ENCODE results near the gene SYTL1. TPM values are rescaled to one million over a fixed set of nuclear protein-coding genes. Genes with fewer than 3 reads are reported as not detected.

Gene SYTL1
- total and polyA plus RNA-seq, 4 experiments from 2014 or later: 99.7 to 158 (median 144) TPM

DNA sequence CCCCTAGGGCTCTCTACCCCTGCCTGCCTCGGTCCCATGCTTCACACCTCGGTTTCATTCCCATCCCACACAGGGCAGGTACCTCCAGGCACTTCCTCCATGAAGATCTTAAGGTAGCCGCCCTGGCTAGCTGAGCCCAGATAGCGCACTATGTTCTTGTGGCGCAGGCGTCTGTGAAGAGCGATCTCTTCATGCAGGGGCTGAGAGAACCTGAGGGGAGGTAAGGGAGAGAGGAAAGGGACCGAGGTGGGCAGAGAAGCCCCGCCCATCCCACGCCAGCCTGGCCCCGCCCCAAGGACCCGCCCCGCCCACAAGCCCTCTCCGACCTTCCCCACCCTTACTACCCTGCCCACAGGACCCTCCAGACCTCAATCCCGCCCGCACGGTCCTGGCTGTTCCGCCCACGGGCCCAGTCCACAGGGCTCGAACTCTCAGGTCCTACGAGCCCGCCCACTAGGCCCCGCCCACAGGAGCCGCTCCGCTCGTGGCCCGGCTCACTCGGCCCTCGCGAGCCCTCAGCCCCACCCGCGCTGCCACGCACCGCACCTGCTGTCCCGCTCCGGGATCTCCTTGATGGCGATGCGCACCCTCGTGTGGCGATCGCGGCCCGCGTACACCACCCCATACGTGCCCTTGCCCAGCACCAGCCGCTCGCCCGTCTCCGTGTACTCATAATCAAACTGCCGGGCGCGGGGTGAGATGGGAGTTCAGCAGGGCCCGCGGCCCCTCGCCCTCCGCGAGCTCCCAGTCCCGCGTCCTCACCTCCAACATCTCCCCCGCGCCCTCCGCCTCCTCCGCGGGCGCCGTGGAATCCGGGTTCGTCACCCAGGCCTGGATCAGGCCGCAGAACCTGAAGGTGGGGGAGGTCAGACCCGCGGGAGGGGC lies 18.6 kb downstream of the SYTL1 start:
- Histone ChIP-seq H3K4me1 (ENCODE audit: insufficient read depth, low read length) (peaks cover 50% of the 10 kb centered on the region), H3K4me3 (ENCODE audit: low read length in 2 of 2) (peak overlapping the region in 1 of 2 donors; percentile 20), H3K9me3 (ENCODE audit: control insufficient read depth in 1 of 2, low read length in 2 of 2) (no peaks in the 10 kb centered on the region), H3K27me3 (ENCODE audit: insufficient read depth, low read length) (no peaks in the 10 kb centered on the region), H3K27ac (ENCODE audit: low read depth, low read length) (peak overlapping the region; percentile 14), H3K36me3 (ENCODE audit: insufficient read depth, low read length) (no peaks in the 10 kb centered on the region)
- Mint-ChIP-seq H3K9me3 (peaks cover 0 to 2% (median 0%) of the 10 kb centered on the region in 8 donors), H3K27ac (peak overlapping the region; percentile 23 to 93 (median 62)), H3K4me1 (peaks cover 27 to 75% (median 50%) of the 10 kb centered on the region in 4 donors), H3K4me3 (peak overlapping the region; percentile 69 to 96 (median 83)), H3K27me3 (no peaks in the 10 kb centered on the region), H3K36me3 (peaks cover 0 to 3% of the 10 kb centered on the region in 2 donors)
- ChIA-PET POLR2A (ENCODE audit: partially characterized antibody) (interaction anchor here (0.6 to 15.5 kb wide), 5 partner anchors 17 to 43 kb away, joined by 3 to 202 read pairs (median 3); partner anchors contain the start of gene SYTL1), CTCF (ENCODE audit: partially characterized antibody) (interaction anchor here (7.1 to 9.0 kb wide), 2 partner anchors 18 to 27 kb away, joined by 63 to 105 read pairs; partner anchors contain the start of gene SYTL1)
- intact Hi-C loops (cut with micrococcal nuclease): no loop called here
- DNase-seq: peak; percentile 36 to 66 (median 42)

DNA sequence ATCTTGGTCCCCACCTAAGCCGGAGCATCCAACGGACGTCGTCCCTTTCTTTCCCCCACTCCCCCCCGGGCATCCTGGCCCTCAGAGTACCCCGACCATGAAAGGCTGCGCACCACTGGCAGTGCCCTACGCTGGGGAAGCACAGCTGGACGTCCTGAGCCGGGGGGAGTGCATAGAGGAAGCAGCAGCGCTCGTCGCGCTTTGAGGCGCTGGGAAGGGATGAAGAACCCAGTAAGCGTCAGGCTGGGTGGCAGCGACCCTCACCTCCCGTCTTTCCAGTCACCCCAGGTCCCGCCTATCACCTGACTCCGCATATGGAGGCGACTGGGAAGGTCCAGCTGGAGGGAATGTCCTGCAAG lies 19.2 kb downstream of the SYTL1 start:
- Mint-ChIP-seq H3K9me3 (peaks cover 0 to 2% (median 0%) of the 10 kb centered on the region in 8 donors), H3K27ac (peak overlapping the region in 3 of 7 donors; percentile 41 to 88 (median 64)), H3K36me3 (peaks cover 0 to 3% of the 10 kb centered on the region in 2 donors), H3K4me3 (peak overlapping the region in 7 of 8 donors; percentile 42 to 96 (median 77)), H3K4me1 (peaks cover 25 to 75% (median 47%) of the 10 kb centered on the region in 4 donors), H3K27me3 (no peaks in the 10 kb centered on the region)
- H3K27ac ChIP-seq (ENCODE audit: low read depth, low read length): no peak overlapping the region
- H3K4me3 ChIP-seq (ENCODE audit: low read length in 2 of 2): peak overlapping the region in 1 of 2 donors; percentile 20
- CTCF ChIA-PET (ENCODE audit: partially characterized antibody): no interaction called here
- peaks cover 45% of the 10 kb centered on the region for H3K4me1 ChIP-seq (ENCODE audit: insufficient read depth, low read length)
- POLR2A ChIA-PET (ENCODE audit: partially characterized antibody): interaction anchor here (1.0 to 15.5 kb wide), 2 partner anchors 18 to 43 kb away, joined by 3 to 202 read pairs; partner anchors contain the start of gene SYTL1
- no peak for DNase-seq
- intact Hi-C loops (cut with micrococcal nuclease): no loop called here
- no peaks in the 10 kb centered on the region for H3K27me3 ChIP-seq (ENCODE audit: insufficient read depth, low read length)
- no peaks in the 10 kb centered on the region for H3K9me3 ChIP-seq (ENCODE audit: control insufficient read depth in 1 of 2, low read length in 2 of 2)
- no peaks in the 10 kb centered on the region for H3K36me3 ChIP-seq (ENCODE audit: insufficient read depth, low read length)

GRCh38 chr1:27361553-27361952 lies 19.7 kb downstream of the SYTL1 start:
- H3K4me3 Mint-ChIP-seq: peak overlapping the region in 5 of 8 donors; percentile 22 to 96 (median 57)
- H3K27me3 ChIP-seq (ENCODE audit: insufficient read depth, low read length): no peaks in the 10 kb centered on the region
- no peak overlapping the region for H3K27ac ChIP-seq (ENCODE audit: low read depth, low read length)
- H3K36me3 Mint-ChIP-seq: peaks cover 0 to 3% of the 10 kb centered on the region in 2 donors
- H3K36me3 ChIP-seq (ENCODE audit: insufficient read depth, low read length): no peaks in the 10 kb centered on the region
- intact Hi-C loops (cut with micrococcal nuclease): no loop called here
- POLR2A ChIA-PET (ENCODE audit: partially characterized antibody): interaction anchor here (15.5 kb wide), 1 partner anchor 18 kb away, joined by 202 read pairs; the partner anchor contains the start of gene SYTL1
- H3K4me3 ChIP-seq (ENCODE audit: low read length in 2 of 2): no peak overlapping the region
- peaks cover 40% of the 10 kb centered on the region for H3K4me1 ChIP-seq (ENCODE audit: insufficient read depth, low read length)
- no peak overlapping the region for H3K27ac Mint-ChIP-seq
- no peaks in the 10 kb centered on the region for H3K27me3 Mint-ChIP-seq
- CTCF ChIA-PET (ENCODE audit: partially characterized antibody): interaction anchor here (1.2 to 8.4 kb wide), 4 partner anchors 20 to 33 kb away, joined by 3 to 54 read pairs (median 6); partner anchors contain the start of genes GPR3 and SYTL1
- H3K9me3 Mint-ChIP-seq: peaks cover 0 to 2% (median 0%) of the 10 kb centered on the region in 8 donors
- H3K4me1 Mint-ChIP-seq: peaks cover 25 to 70% (median 43%) of the 10 kb centered on the region in 4 donors
- H3K9me3 ChIP-seq (ENCODE audit: control insufficient read depth in 1 of 2, low read length in 2 of 2): no peaks in the 10 kb centered on the region
- no peak for DNase-seq

DNA sequence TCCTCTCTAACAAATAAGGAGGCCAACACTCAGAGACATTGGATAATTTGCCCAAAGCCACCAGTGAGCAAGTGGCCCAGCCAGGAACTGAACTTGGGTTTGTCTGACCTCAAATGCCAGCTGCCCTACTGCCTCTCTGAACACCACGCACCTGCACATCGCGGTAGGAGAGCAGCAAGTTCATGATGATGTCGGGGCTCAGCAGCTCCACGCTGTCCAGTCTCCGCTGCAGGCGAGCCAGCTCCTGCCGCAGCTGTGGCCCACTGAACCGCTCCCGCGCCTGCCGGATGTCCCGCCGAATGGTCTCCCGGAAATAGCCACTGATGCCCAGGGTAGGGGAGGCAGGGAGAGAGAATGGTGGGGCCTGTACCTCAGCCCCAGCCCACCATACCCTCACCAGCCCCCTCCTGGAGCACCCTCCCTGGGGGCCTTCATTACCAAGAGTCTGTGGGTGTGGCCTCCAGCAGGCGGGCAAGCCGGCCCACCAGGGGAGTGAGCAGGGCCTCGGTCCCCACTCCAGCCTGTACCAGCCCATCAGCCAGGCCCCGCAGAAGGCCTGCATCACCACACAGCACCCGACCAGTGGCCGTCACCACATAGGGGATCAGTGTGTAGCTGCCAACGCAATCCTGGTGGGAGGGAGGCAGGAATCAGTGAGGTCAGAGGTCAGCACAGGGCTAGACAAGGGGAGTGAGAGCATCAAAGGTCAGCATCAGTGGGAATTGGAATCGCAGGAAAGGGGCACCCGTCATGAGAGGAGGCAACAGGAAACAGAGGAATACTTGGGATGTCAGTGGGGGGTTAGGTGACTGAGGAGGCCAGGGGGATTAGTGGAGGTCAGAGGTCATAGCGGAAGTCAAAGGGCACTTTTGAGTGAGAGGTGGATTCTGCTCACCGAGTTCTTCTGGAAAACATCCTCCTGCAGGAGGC lies 22.2 kb downstream of the SYTL1 start:
- Histone ChIP-seq H3K4me1 (ENCODE audit: insufficient read depth, low read length) (peaks cover 29% of the 10 kb centered on the region), H3K27me3 (ENCODE audit: insufficient read depth, low read length) (no peaks in the 10 kb centered on the region), H3K27ac (ENCODE audit: low read depth, low read length) (no peak overlapping the region), H3K36me3 (ENCODE audit: insufficient read depth, low read length) (no peaks in the 10 kb centered on the region), H3K9me3 (ENCODE audit: control insufficient read depth in 1 of 2, low read length in 2 of 2) (no peaks in the 10 kb centered on the region), H3K4me3 (ENCODE audit: low read length in 2 of 2) (no peak overlapping the region)
- peaks cover 0 to 3% of the 10 kb centered on the region in 2 donors for H3K36me3 Mint-ChIP-seq
- peaks cover 23 to 64% (median 32%) of the 10 kb centered on the region in 4 donors for H3K4me1 Mint-ChIP-seq
- H3K27ac Mint-ChIP-seq: peak overlapping the region in 1 of 7 donors; percentile 82
- no peaks in the 10 kb centered on the region for H3K27me3 Mint-ChIP-seq
- ChIA-PET POLR2A (ENCODE audit: partially characterized antibody) (interaction anchor here (2.7 to 15.5 kb wide), 2 partner anchors 10 to 21 kb away, joined by 11 to 202 read pairs; partner anchors contain the start of gene SYTL1), CTCF (ENCODE audit: partially characterized antibody) (interaction anchor here (0.6 to 8.4 kb wide), 4 partner anchors 24 to 498 kb away, joined by 3 to 54 read pairs (median 15); no protein-coding TSS in a partner anchor)
- no peak for DNase-seq
- intact Hi-C loops (cut with micrococcal nuclease): loop anchor here (2.0 kb wide), 1 partner anchor 25 kb away; no protein-coding TSS in a partner anchor
- peaks cover 0 to 2% (median 0%) of the 10 kb centered on the region in 8 donors for H3K9me3 Mint-ChIP-seq
- peak overlapping the region in 4 of 8 donors; percentile 20 to 57 (median 28) for H3K4me3 Mint-ChIP-seq

- POLR2A ChIA-PET (ENCODE audit: partially characterized antibody): interaction anchor here (0.7 to 3.0 kb wide), 10 partner anchors 7 to 298 kb away, joined by 3 to 25 read pairs (median 8); partner anchors contain the start of gene SYTL1
- Mint-ChIP-seq H3K36me3 (peaks cover 0 to 2% of the 10 kb centered on the region in 2 donors), H3K9me3 (no peaks in the 10 kb centered on the region), H3K4me3 (peak overlapping the region; percentile 86 to 94 (median 88)), H3K4me1 (peaks cover 16 to 59% (median 27%) of the 10 kb centered on the region in 4 donors), H3K27me3 (no peaks in the 10 kb centered on the region), H3K27ac (peak overlapping the region in 5 of 7 donors; percentile 49 to 88 (median 82))
- peaks cover 21% of the 10 kb centered on the region for H3K4me1 ChIP-seq (ENCODE audit: insufficient read depth, low read length)
- H3K27me3 ChIP-seq (ENCODE audit: insufficient read depth, low read length): no peaks in the 10 kb centered on the region
- peak overlapping the region in 1 of 2 donors; percentile 54 for H3K4me3 ChIP-seq (ENCODE audit: low read length in 2 of 2)
- no peak for DNase-seq
- no peaks in the 10 kb centered on the region for H3K36me3 ChIP-seq (ENCODE audit: insufficient read depth, low read length)
- CTCF ChIA-PET (ENCODE audit: partially characterized antibody): interaction anchor here (1.0 to 8.4 kb wide), 12 partner anchors 9 to 67 kb away, joined by 3 to 54 read pairs (median 5); no protein-coding TSS in a partner anchor
- no peaks in the 10 kb centered on the region for H3K9me3 ChIP-seq (ENCODE audit: control insufficient read depth in 1 of 2, low read length in 2 of 2)
- H3K27ac ChIP-seq (ENCODE audit: low read depth, low read length): no peak overlapping the region
- intact Hi-C loops (cut with micrococcal nuclease): loop anchor here (1.0 to 2.0 kb wide), 2 partner anchors 8 to 24 kb away; no protein-coding TSS in a partner anchor
Measured at GRCh38 chr1:27364696-27365371, 23.0 kb downstream of the SYTL1 start.

All from CD4-positive, alpha-beta memory T cell (primary cell).